Effector memory CD4-positive, alpha-beta T cell (primary cell): ENCODE data around the gene TIMD4.

Experiments used
- DNase-seq, 3 donors: peaks; one replicate each; pipeline ENCODE4 v3.0.0-alpha.2; 2020
- H3K27ac ChIP-seq: 2 replicates; pipeline ENCODE4 v1.7.0; 2013; ENCODE audit warnings: mild to moderate bottlenecking, low read length, moderate library complexity; ENCODE audit not compliant: insufficient read depth, poor library complexity, severe bottlenecking
- H3K27me3 ChIP-seq: replicated peaks from 2 replicates; pipeline ENCODE4 v1.7.0; 2013; ENCODE audit warnings: mild to moderate bottlenecking, low read length; ENCODE audit not compliant: insufficient read depth, control insufficient read depth, poor library complexity, severe bottlenecking
- H3K36me3 ChIP-seq: 2 replicates; pipeline ENCODE4 v1.7.0; 2013; ENCODE audit warnings: mild to moderate bottlenecking, low read length, moderate library complexity; ENCODE audit not compliant: control insufficient read depth, insufficient read depth
- H3K4me1 ChIP-seq: 2 replicates; pipeline ENCODE4 v1.7.0; 2013; ENCODE audit warnings: low read length, mild to moderate bottlenecking; ENCODE audit not compliant: control insufficient read depth, insufficient read depth, poor library complexity, severe bottlenecking
- H3K4me3 ChIP-seq: 2 replicates; pipeline ENCODE4 v1.7.0; 2013; ENCODE audit warnings: low read length, low read depth, mild to moderate bottlenecking; ENCODE audit not compliant: insufficient read depth, poor library complexity, severe bottlenecking
- H3K9me3 ChIP-seq: 2 replicates; pipeline ENCODE4 v1.7.0; 2013; ENCODE audit warnings: mild to moderate bottlenecking, low read length, moderate library complexity; ENCODE audit not compliant: control insufficient read depth

Gene TIMD4

DNA sequence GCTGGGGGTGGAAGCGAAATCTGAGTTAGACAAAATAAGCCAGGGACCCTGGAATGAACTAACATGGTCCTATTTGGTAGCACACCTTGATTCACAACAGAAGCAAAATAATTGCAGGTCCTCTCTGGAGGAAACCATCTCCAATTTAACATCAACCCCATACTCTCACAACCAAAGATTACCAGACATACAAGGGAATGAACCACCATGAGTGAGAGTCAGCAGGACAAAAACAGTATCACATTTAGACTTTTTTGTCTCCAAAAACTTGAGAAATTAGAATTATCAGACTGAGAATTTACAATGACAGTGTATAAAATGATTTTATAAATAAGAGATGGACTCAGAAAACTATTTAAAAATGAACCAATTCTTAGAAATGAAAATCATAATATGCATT lies 91.8 kb downstream of the TIMD4 start:
- no peaks in the 10 kb centered on the region for H3K4me1 ChIP-seq
- H3K9me3 ChIP-seq: no peaks in the 10 kb centered on the region
- H3K27ac ChIP-seq: no peak overlapping the region
- H3K27me3 ChIP-seq: no peaks in the 10 kb centered on the region
- no peak for DNase-seq
- H3K36me3 ChIP-seq: no peaks in the 10 kb centered on the region
- no peak overlapping the region for H3K4me3 ChIP-seq

DNA sequence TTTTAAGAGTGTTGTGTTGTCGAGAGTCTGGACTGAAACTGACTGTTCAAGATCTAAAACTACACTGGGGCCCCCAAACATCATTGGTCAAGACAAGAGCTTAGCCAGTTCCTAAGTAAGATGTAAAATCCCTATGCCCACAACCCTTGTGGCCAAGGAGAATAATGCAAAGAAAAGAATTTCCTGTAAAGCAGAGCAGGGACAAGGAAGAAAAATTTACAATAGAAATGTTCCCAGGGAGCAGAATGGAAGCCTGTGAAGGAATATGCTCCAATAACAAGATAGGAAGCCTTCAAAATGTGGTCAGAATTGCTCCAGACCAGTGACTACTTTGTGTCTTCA lies 92.6 kb downstream of the TIMD4 start:
- DNase-seq: no peak
- Histone ChIP-seq H3K27ac (no peak overlapping the region), H3K4me1 (no peaks in the 10 kb centered on the region), H3K36me3 (no peaks in the 10 kb centered on the region), H3K9me3 (no peaks in the 10 kb centered on the region), H3K27me3 (no peaks in the 10 kb centered on the region), H3K4me3 (no peak overlapping the region)
